Measurements from ENCODE around the gene OCLN. TPM values are rescaled to one million over a fixed set of nuclear protein-coding genes. Genes with fewer than 3 reads are reported as not detected.
A peak's percentile ranks its signal among the peaks of the same experiment; 100 is the strongest.

The OCLN gene
- polyA plus RNA-seq, 1 donor from 2014 or later: 6.5 TPM

GRCh38 chr5:69492923-69493395, 369 bp downstream of the OCLN start:
- H3K27ac ChIP-seq (ENCODE audit: low read length): no peak overlapping the region
- TF ChIP-seq EZH2 (IDR thresholded peaks at IDR 0.05; ENCODE audit: borderline replicate concordance, insufficient read depth, low read length, poor library complexity, severe bottlenecking) (no peak), CTCF (IDR thresholded peaks at IDR 0.05; ENCODE audit: poor library complexity, severe bottlenecking) (no peak), TAF1 (IDR thresholded peaks at IDR 0.05; ENCODE audit: low read depth) (no peak), MXI1 (conservative IDR thresholded peaks at IDR 0.05; ENCODE audit: poor library complexity, severe bottlenecking) (peak; percentile 12)
- H3K36me3 ChIP-seq (ENCODE audit: insufficient read depth, low read length): no peaks in the 10 kb centered on the region
- peak overlapping the region; percentile 75 for H3K4me2 ChIP-seq (ENCODE audit: low read length)
- H2AFZ ChIP-seq (ENCODE audit: low read depth, low read length): peak overlapping the region; percentile 81
- H3K79me2 ChIP-seq (replicated peaks; ENCODE audit: insufficient read depth, low read length): no peaks in the 10 kb centered on the region
- peaks cover 40% of the 10 kb centered on the region for H3K27me3 ChIP-seq (ENCODE audit: insufficient read depth, low read depth, low read length)
- H3K9me3 ChIP-seq (ENCODE audit: low read length): no peaks in the 10 kb centered on the region
- H3K9ac ChIP-seq (ENCODE audit: low read length): peak overlapping the region; percentile 50
- no peaks in the 10 kb centered on the region for H4K20me1 ChIP-seq (ENCODE audit: insufficient read depth)
- no peaks in the 10 kb centered on the region for H3K9me2 ChIP-seq (ENCODE audit: insufficient read depth, low read length)
- H3F3A ChIP-seq (ENCODE audit: insufficient read depth, low read length, poor library complexity, severe bottlenecking): no peaks in the 10 kb centered on the region
- peak overlapping the region; percentile 96 for H3K4me3 ChIP-seq (ENCODE audit: low read length)

- Histone ChIP-seq H3K36me3 (ENCODE audit: insufficient read depth, low read length) (no peaks in the 10 kb centered on the region), H3K79me2 (replicated peaks; ENCODE audit: insufficient read depth, low read length) (no peaks in the 10 kb centered on the region), H3K4me3 (ENCODE audit: low read length) (peak overlapping the region; percentile 96), H3K9ac (ENCODE audit: low read length) (peak overlapping the region; percentile 50), H3K27me3 (ENCODE audit: insufficient read depth, low read depth, low read length) (peaks cover 40% of the 10 kb centered on the region), H2AFZ (ENCODE audit: low read depth, low read length) (peak overlapping the region; percentile 81), H3K9me2 (ENCODE audit: insufficient read depth, low read length) (no peaks in the 10 kb centered on the region), H3F3A (ENCODE audit: insufficient read depth, low read length, poor library complexity, severe bottlenecking) (no peaks in the 10 kb centered on the region), H4K20me1 (ENCODE audit: insufficient read depth) (no peaks in the 10 kb centered on the region), H3K27ac (ENCODE audit: low read length) (no peak overlapping the region), H3K9me3 (ENCODE audit: low read length) (no peaks in the 10 kb centered on the region), H3K4me2 (ENCODE audit: low read length) (peak overlapping the region; percentile 75)
- TF ChIP-seq SMC3 (conservative IDR thresholded peaks at IDR 0.05; ENCODE audit: poor library complexity) (no peak), CTCF (IDR thresholded peaks at IDR 0.05; ENCODE audit: poor library complexity, severe bottlenecking) (no peak), POLR2AphosphoS5 (IDR thresholded peaks at IDR 0.05) (no peak), TAF1 (IDR thresholded peaks at IDR 0.05; ENCODE audit: low read depth) (no peak), REST (IDR thresholded peaks at IDR 0.05; ENCODE audit: borderline replicate concordance) (no peak), RAD21 (conservative IDR thresholded peaks at IDR 0.05) (no peak), MXI1 (conservative IDR thresholded peaks at IDR 0.05; ENCODE audit: poor library complexity, severe bottlenecking) (no peak), EZH2 (IDR thresholded peaks at IDR 0.05; ENCODE audit: borderline replicate concordance, insufficient read depth, low read length, poor library complexity, severe bottlenecking) (no peak), EP300 (conservative IDR thresholded peaks at IDR 0.05; ENCODE audit: poor library complexity, severe bottlenecking) (no peak)
Measured at GRCh38 chr5:69493396-69494133, 975 bp downstream of the OCLN start.

All from neural cell (in vitro differentiated cells).